GM23338 (cell line): ENCODE measurements around the gene LDLRAD3. TPM values are rescaled to one million over a fixed set of nuclear protein-coding genes. Genes with fewer than 3 reads are reported as not detected.

Experiments
- ATAC-seq: fragments of 200-7000 bp; cut with Tn5 transposase; 3 replicates; pipeline ENCODE4 v1.9.1; 2020
- DNase-seq: peaks from one replicate; pipeline ENCODE4 v3.0.0-alpha.2; 2015; ENCODE audit warnings: low spot score
- H2AFZ ChIP-seq: fragments of 200-600 bp; sonication (generic); 2 replicates; pipeline ENCODE4 v1.8.0; 2016; ENCODE audit warnings: antibody characterized with exemption, mild to moderate bottlenecking, moderate library complexity
- H3F3A ChIP-seq: fragments of 200-600 bp; sonication (generic); replicated peaks from 2 replicates; pipeline ENCODE4 v1.8.0; 2017; ENCODE audit warnings: antibody characterized with exemption, mixed run types, low read depth
- H3K27ac ChIP-seq: fragments of 200-600 bp; sonication (generic); 2 replicates; pipeline ENCODE4 v1.6.1; 2016; ENCODE audit warnings: low read depth
- H3K27me3 ChIP-seq: fragments of 200-600 bp; sonication (generic); 2 replicates; pipeline ENCODE4 v1.8.0; 2016; ENCODE audit warnings: mild to moderate bottlenecking, mixed run types, moderate library complexity; ENCODE audit not compliant: insufficient read depth
- H3K36me3 ChIP-seq: fragments of 200-600 bp; sonication (generic); 2 replicates; pipeline ENCODE4 v1.8.0; 2016; ENCODE audit warnings: mild to moderate bottlenecking; ENCODE audit not compliant: insufficient read depth
- H3K4me1 ChIP-seq: fragments of 200-600 bp; sonication (generic); 2 replicates; pipeline ENCODE4 v1.8.0; 2016; ENCODE audit warnings: mild to moderate bottlenecking, moderate library complexity; ENCODE audit not compliant: insufficient read depth
- H3K4me2 ChIP-seq: fragments of 200-600 bp; sonication (generic); 2 replicates; pipeline ENCODE4 v1.7.1; 2017; ENCODE audit warnings: mixed run types
- H3K4me3 ChIP-seq: fragments of 200-600 bp; sonication (generic); 2 replicates; pipeline ENCODE4 v1.6.1; 2016; ENCODE audit warnings: mixed run types
- H3K79me2 ChIP-seq: fragments of 200-600 bp; sonication (generic); replicated peaks from 2 replicates; pipeline ENCODE4 v1.8.0; 2017; ENCODE audit warnings: mild to moderate bottlenecking; ENCODE audit not compliant: insufficient read depth
- H3K9me2 ChIP-seq: fragments of 200-600 bp; sonication (generic); 2 replicates; pipeline ENCODE4 v1.8.0; 2017; ENCODE audit not compliant: insufficient read depth
- H4K20me1 ChIP-seq: fragments of 200-600 bp; sonication (generic); replicated peaks from 2 replicates; pipeline ENCODE4 v1.8.0; 2017; ENCODE audit warnings: mild to moderate bottlenecking; ENCODE audit not compliant: insufficient read depth
- H3K27ac Mint-ChIP-seq: 2 replicates; pipeline ENCODE4 v1.8.0; 2020; ENCODE audit warnings: inconsistent platforms, mild to moderate bottlenecking, moderate library complexity, mixed read lengths
- H3K27me3 Mint-ChIP-seq: 3 replicates; pipeline ENCODE4 v1.8.0; 2022; ENCODE audit warnings: low read depth, mild to moderate bottlenecking, moderate library complexity, mixed read lengths, inconsistent platforms; ENCODE audit not compliant: insufficient read depth, poor library complexity
- H3K36me3 Mint-ChIP-seq: 3 replicates; pipeline ENCODE4 v1.8.0; 2021; ENCODE audit warnings: low read depth, mild to moderate bottlenecking, inconsistent platforms, moderate library complexity, mixed read lengths
- H3K4me1 Mint-ChIP-seq: 3 replicates; pipeline ENCODE4 v1.8.0; 2020; ENCODE audit warnings: mild to moderate bottlenecking, inconsistent platforms, mixed read lengths
- H3K4me3 Mint-ChIP-seq: 3 replicates; pipeline ENCODE4 v1.8.0; 2021; ENCODE audit warnings: moderate library complexity, mild to moderate bottlenecking, inconsistent platforms, mixed read lengths
- H3K9me3 Mint-ChIP-seq: 3 replicates; pipeline ENCODE4 v1.8.0; 2020; ENCODE audit warnings: moderate library complexity, mild to moderate bottlenecking, inconsistent platforms, mixed read lengths
- CREB1 ChIP-seq: fragments of 250-450 bp; sonication (Bioruptor Pico); IDR thresholded peaks from 2 replicates; pipeline ENCODE4 v1.5.0; 2020; ENCODE audit warnings: low read depth, mild to moderate bottlenecking, moderate library complexity
- EZH2 ChIP-seq: fragments of 200-600 bp; sonication (generic); IDR thresholded peaks from one replicate; pipeline ENCODE4 v1.8.0; 2017; ENCODE audit warnings: antibody characterized with exemption, mild to moderate bottlenecking, low read depth; ENCODE audit not compliant: unreplicated experiment
- EZH2phosphoT487 ChIP-seq: fragments of 200-600 bp; sonication (generic); IDR thresholded peaks from one replicate; pipeline ENCODE4 v1.8.1; 2018; ENCODE audit warnings: antibody characterized with exemption; ENCODE audit not compliant: unreplicated experiment
- JUNB ChIP-seq: IDR thresholded peaks from one replicate; pipeline ENCODE4 v1.6.1; 2016; ENCODE audit warnings: antibody characterized with exemption; ENCODE audit not compliant: unreplicated experiment
- NANOG ChIP-seq: IDR thresholded peaks from 2 replicates; pipeline ENCODE4 v1.6.1; 2016; ENCODE audit warnings: antibody characterized with exemption, borderline replicate concordance
- POLR2AphosphoS5 ChIP-seq: IDR thresholded peaks from 2 replicates; pipeline ENCODE4 v1.6.1; 2016; ENCODE audit warnings: antibody characterized with exemption, low read depth
- STAT1 ChIP-seq: IDR thresholded peaks from one replicate; pipeline ENCODE4 v1.6.1; 2016; ENCODE audit warnings: antibody characterized with exemption; ENCODE audit not compliant: unreplicated experiment
- ZNF114 ChIP-seq: fragments of 250-450 bp; sonication (Bioruptor Pico); IDR thresholded peaks from 2 replicates; pipeline ENCODE4 v1.5.0; 2020; ENCODE audit warnings: mild to moderate bottlenecking, moderate library complexity
- ZNF331 ChIP-seq: fragments of 250-450 bp; sonication (Bioruptor Pico); IDR thresholded peaks from 2 replicates; pipeline ENCODE4 v1.5.0; 2020; ENCODE audit warnings: low read depth, mild to moderate bottlenecking, moderate library complexity
- polyA plus RNA-seq: library from polyadenylated mRNA; unstranded; fragments of >200 nt; fragmentation: Nextera tagmentation; extraction: Ambion mirVana; gene quantifications from 2 replicates; pipeline ENCODE4 v1.2.1, GENCODE V29; 2016
- total RNA-seq: library from RNA; depleted of rRNA; stranded (reverse); fragments of >200 nt; shearing (Covaris generic); gene quantifications from 2 replicates; pipeline ENCODE4 v1.2.3, GENCODE V29; 2014
- TF ChIP-seq, protein P1 (sequence below): IDR thresholded peaks from 2 replicates; pipeline ENCODE4 v1.6.1; 2016; ENCODE audit warnings: antibody characterized with exemption
- TF ChIP-seq, protein P2 (sequence below): IDR thresholded peaks from one replicate; pipeline ENCODE4 v1.6.1; 2018; ENCODE audit warnings: antibody characterized with exemption; ENCODE audit not compliant: unreplicated experiment
- TF ChIP-seq, protein P3 (sequence below): fragments of 250-450 bp; sonication (Bioruptor Pico); IDR thresholded peaks from 2 replicates; pipeline ENCODE4 v1.5.0; 2020; ENCODE audit warnings: mild to moderate bottlenecking, moderate library complexity
- TF ChIP-seq, protein P4 (sequence below), 2 experiments: fragments of 200-600 bp in 1 of 2; sonication (generic) in 1 of 2; conservative IDR thresholded peaks; 2 replicates each; pipeline versions ENCODE4 v1.5.1 to v1.6.1; 2016 to 2017; ENCODE audit warnings: antibody characterized with exemption in 2 of 2, low read depth in 2 of 2, mild to moderate bottlenecking in 2 of 2, moderate library complexity in 1 of 2

LDLRAD3 gene
- total and polyA plus RNA-seq, 2 experiments from 2014 or later = 8.5 to 19.4 TPM

DNA sequence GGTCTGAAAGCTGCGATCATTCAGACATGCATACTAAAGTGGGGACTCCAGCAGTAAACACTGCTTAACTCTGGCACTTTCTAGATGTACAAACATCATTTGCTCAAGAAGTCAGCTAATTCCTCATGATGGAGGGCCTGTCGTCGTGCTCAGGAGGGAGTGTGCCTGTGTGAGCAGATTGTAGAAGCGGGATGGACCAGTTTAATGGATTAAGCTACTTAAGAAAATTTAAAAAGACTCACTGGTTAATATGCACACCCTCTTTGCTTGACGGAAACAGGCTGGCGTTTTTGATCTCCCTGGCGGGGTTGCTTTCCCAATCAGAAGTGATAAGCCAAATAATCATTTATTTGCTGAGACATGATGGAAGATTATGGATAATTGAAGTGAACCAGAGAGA, 79.0 kb downstream of the LDLRAD3 start:
- Mint-ChIP-seq H3K4me1 (peaks cover 52% of the 10 kb centered on the region), H3K9me3 (no peaks in the 10 kb centered on the region; the same call in 2 of the 3 replicates), H3K4me3 (no peak overlapping the region), H3K36me3 (peaks cover 7% of the 10 kb centered on the region), H3K27me3 (peaks cover 6% of the 10 kb centered on the region), H3K27ac (no peak overlapping the region)
- H3K9me2 ChIP-seq = 0 out of 2 replicates have a peak, but pooled peaks cover 5% of the 10 kb centered on the region
- H3K27me3 ChIP-seq = no peaks in the 10 kb centered on the region
- no peak for DNase-seq
- no peaks in the 10 kb centered on the region for H3K36me3 ChIP-seq
- TF ChIP-seq EZH2 = no peak
- no peak for TF ChIP-seq CREB1
- TF ChIP-seq, protein P1, sequence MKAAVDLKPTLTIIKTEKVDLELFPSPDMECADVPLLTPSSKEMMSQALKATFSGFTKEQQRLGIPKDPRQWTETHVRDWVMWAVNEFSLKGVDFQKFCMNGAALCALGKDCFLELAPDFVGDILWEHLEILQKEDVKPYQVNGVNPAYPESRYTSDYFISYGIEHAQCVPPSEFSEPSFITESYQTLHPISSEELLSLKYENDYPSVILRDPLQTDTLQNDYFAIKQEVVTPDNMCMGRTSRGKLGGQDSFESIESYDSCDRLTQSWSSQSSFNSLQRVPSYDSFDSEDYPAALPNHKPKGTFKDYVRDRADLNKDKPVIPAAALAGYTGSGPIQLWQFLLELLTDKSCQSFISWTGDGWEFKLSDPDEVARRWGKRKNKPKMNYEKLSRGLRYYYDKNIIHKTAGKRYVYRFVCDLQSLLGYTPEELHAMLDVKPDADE = no peak
- TF ChIP-seq, protein P2, sequence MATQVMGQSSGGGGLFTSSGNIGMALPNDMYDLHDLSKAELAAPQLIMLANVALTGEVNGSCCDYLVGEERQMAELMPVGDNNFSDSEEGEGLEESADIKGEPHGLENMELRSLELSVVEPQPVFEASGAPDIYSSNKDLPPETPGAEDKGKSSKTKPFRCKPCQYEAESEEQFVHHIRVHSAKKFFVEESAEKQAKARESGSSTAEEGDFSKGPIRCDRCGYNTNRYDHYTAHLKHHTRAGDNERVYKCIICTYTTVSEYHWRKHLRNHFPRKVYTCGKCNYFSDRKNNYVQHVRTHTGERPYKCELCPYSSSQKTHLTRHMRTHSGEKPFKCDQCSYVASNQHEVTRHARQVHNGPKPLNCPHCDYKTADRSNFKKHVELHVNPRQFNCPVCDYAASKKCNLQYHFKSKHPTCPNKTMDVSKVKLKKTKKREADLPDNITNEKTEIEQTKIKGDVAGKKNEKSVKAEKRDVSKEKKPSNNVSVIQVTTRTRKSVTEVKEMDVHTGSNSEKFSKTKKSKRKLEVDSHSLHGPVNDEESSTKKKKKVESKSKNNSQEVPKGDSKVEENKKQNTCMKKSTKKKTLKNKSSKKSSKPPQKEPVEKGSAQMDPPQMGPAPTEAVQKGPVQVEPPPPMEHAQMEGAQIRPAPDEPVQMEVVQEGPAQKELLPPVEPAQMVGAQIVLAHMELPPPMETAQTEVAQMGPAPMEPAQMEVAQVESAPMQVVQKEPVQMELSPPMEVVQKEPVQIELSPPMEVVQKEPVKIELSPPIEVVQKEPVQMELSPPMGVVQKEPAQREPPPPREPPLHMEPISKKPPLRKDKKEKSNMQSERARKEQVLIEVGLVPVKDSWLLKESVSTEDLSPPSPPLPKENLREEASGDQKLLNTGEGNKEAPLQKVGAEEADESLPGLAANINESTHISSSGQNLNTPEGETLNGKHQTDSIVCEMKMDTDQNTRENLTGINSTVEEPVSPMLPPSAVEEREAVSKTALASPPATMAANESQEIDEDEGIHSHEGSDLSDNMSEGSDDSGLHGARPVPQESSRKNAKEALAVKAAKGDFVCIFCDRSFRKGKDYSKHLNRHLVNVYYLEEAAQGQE = no peak
- TF ChIP-seq STAT1 = no peak
- TF ChIP-seq, protein P3, sequence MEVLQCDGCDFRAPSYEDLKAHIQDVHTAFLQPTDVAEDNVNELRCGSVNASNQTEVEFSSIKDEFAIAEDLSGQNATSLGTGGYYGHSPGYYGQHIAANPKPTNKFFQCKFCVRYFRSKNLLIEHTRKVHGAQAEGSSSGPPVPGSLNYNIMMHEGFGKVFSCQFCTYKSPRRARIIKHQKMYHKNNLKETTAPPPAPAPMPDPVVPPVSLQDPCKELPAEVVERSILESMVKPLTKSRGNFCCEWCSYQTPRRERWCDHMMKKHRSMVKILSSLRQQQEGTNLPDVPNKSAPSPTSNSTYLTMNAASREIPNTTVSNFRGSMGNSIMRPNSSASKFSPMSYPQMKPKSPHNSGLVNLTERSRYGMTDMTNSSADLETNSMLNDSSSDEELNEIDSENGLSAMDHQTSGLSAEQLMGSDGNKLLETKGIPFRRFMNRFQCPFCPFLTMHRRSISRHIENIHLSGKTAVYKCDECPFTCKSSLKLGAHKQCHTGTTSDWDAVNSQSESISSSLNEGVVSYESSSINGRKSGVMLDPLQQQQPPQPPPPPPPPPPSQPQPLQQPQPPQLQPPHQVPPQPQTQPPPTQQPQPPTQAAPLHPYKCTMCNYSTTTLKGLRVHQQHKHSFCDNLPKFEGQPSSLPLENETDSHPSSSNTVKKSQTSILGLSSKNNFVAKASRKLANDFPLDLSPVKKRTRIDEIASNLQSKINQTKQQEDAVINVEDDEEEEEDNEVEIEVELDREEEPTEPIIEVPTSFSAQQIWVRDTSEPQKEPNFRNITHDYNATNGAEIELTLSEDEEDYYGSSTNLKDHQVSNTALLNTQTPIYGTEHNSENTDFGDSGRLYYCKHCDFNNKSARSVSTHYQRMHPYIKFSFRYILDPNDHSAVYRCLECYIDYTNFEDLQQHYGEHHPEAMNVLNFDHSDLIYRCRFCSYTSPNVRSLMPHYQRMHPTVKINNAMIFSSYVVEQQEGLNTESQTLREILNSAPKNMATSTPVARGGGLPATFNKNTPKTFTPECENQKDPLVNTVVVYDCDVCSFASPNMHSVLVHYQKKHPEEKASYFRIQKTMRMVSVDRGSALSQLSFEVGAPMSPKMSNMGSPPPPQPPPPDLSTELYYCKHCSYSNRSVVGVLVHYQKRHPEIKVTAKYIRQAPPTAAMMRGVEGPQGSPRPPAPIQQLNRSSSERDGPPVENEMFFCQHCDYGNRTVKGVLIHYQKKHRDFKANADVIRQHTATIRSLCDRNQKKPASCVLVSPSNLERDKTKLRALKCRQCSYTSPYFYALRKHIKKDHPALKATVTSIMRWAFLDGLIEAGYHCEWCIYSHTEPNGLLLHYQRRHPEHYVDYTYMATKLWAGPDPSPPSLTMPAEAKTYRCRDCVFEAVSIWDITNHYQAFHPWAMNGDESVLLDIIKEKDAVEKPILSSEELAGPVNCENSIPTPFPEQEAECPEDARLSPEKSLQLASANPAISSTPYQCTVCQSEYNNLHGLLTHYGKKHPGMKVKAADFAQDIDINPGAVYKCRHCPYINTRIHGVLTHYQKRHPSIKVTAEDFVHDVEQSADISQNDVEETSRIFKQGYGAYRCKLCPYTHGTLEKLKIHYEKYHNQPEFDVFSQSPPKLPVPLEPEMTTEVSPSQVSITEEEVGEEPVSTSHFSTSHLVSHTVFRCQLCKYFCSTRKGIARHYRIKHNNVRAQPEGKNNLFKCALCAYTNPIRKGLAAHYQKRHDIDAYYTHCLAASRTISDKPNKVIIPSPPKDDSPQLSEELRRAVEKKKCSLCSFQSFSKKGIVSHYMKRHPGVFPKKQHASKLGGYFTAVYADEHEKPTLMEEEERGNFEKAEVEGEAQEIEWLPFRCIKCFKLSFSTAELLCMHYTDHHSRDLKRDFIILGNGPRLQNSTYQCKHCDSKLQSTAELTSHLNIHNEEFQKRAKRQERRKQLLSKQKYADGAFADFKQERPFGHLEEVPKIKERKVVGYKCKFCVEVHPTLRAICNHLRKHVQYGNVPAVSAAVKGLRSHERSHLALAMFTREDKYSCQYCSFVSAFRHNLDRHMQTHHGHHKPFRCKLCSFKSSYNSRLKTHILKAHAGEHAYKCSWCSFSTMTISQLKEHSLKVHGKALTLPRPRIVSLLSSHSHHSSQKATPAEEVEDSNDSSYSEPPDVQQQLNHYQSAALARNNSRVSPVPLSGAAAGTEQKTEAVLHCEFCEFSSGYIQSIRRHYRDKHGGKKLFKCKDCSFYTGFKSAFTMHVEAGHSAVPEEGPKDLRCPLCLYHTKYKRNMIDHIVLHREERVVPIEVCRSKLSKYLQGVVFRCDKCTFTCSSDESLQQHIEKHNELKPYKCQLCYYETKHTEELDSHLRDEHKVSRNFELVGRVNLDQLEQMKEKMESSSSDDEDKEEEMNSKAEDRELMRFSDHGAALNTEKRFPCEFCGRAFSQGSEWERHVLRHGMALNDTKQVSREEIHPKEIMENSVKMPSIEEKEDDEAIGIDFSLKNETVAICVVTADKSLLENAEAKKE (CRISPR knock-in tag) = no peak
- no peak for TF ChIP-seq ZNF331 (CRISPR knock-in tag)
- no peak for TF ChIP-seq NANOG
- TF ChIP-seq JUNB = no peak
- TF ChIP-seq ZNF114 (CRISPR knock-in tag) = no peak
- no peak for TF ChIP-seq EZH2phosphoT487
- TF ChIP-seq, protein P4, sequence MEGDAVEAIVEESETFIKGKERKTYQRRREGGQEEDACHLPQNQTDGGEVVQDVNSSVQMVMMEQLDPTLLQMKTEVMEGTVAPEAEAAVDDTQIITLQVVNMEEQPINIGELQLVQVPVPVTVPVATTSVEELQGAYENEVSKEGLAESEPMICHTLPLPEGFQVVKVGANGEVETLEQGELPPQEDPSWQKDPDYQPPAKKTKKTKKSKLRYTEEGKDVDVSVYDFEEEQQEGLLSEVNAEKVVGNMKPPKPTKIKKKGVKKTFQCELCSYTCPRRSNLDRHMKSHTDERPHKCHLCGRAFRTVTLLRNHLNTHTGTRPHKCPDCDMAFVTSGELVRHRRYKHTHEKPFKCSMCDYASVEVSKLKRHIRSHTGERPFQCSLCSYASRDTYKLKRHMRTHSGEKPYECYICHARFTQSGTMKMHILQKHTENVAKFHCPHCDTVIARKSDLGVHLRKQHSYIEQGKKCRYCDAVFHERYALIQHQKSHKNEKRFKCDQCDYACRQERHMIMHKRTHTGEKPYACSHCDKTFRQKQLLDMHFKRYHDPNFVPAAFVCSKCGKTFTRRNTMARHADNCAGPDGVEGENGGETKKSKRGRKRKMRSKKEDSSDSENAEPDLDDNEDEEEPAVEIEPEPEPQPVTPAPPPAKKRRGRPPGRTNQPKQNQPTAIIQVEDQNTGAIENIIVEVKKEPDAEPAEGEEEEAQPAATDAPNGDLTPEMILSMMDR (conservative IDR thresholded peaks at IDR 0.05; ENCODE audit: low read depth in 2 of 2) = no peak
- TF ChIP-seq POLR2AphosphoS5 = no peak
- H3K4me1 ChIP-seq = peaks cover 31% of the 10 kb centered on the region
- no peak for ATAC-seq
- H2AFZ ChIP-seq = no peak overlapping the region
- no peak overlapping the region for H3K4me3 ChIP-seq
- peaks cover 65% of the 10 kb centered on the region for H3K79me2 ChIP-seq
- no peaks in the 10 kb centered on the region; the same call in 1 of the 2 replicates for H4K20me1 ChIP-seq
- no peak overlapping the region for H3K27ac ChIP-seq
- H3F3A ChIP-seq = no peaks in the 10 kb centered on the region
- H3K4me2 ChIP-seq = no peak overlapping the region
